Astrocyte of the cerebellum (primary cell): Measurements from ENCODE around the gene IVNS1ABP.
"Not testable (repeated sequence)": the region's sequence is repeated elsewhere in the genome, so short reads cannot be mapped to it uniquely, and the experiment has no call there.

Experiments
- DNase-seq: peaks from one replicate; pipeline ENCODE4 v3.0.0-alpha.2; 2011; ENCODE audit warnings: low read depth
- H3K4me3 ChIP-seq: 2 replicates; pipeline ENCODE4 v1.5.1; 2011; ENCODE audit warnings: mild to moderate bottlenecking, low read depth, low read length, moderate library complexity
- CTCF ChIP-seq: IDR thresholded peaks from 2 replicates; pipeline ENCODE4 v1.5.1; 2012; ENCODE audit warnings: low read length, low read depth, moderate library complexity, mild to moderate bottlenecking; ENCODE audit errors: missing control alignments
- in situ Hi-C: cut with HindIII; loops from 2 replicates; pipeline ENCODE4 v1.10.0; 2017; ENCODE audit warnings: low sequenced_read_pairs

IVNS1ABP gene

GRCh38 chr1:185337246-185337645 lies 20.2 kb upstream of the IVNS1ABP start:
- in situ Hi-C loops: no loop called here
- TF ChIP-seq CTCF: no peak
- DNase-seq: no peak
- H3K4me3 ChIP-seq: no peak overlapping the region

GRCh38 chr1:185334182-185334581 lies 17.1 kb upstream of the IVNS1ABP start:
- no peak for DNase-seq
- in situ Hi-C loops: no loop called here
- no peak for TF ChIP-seq CTCF

GRCh38 chr1:185328255-185328654 lies 11.2 kb upstream of the IVNS1ABP start:
- H3K4me3 ChIP-seq: no peak overlapping the region
- no peak for DNase-seq
- in situ Hi-C loops: no loop called here
- TF ChIP-seq CTCF: no peak

More at GRCh38 chr1:185334182-185334581, 17.1 kb upstream of the IVNS1ABP start:
- H3K4me3 ChIP-seq: no peak overlapping the region

GRCh38 chr1:185325413-185325812 lies 8.4 kb upstream of the IVNS1ABP start:
- H3K4me3 ChIP-seq: no peak overlapping the region
- no peak for TF ChIP-seq CTCF
- in situ Hi-C loops: no loop called here
- DNase-seq: no peak

GRCh38 chr1:185324118-185324517 lies 7.1 kb upstream of the IVNS1ABP start:
- in situ Hi-C loops: no loop called here
- no peak overlapping the region for H3K4me3 ChIP-seq
- TF ChIP-seq CTCF: no peak
- DNase-seq: no peak

- TF ChIP-seq CTCF: no peak
- in situ Hi-C loops: no loop called here
- DNase-seq: no peak
- H3K4me3 ChIP-seq: no peak overlapping the region
Observed at GRCh38 chr1:185322636-185323035, 5.6 kb upstream of the IVNS1ABP start.

GRCh38 chr1:185321653-185322221 lies 4.7 kb upstream of the IVNS1ABP start:
- DNase-seq, H3K4me3 ChIP-seq, in situ Hi-C loops: not testable (repeated sequence)

GRCh38 chr1:185321104-185321503 lies 4.1 kb upstream of the IVNS1ABP start:
- H3K4me3 ChIP-seq, DNase-seq, in situ Hi-C loops: not testable (repeated sequence)
